PC-9 (cell line): ENCODE data around the gene DFFB. TPM values are rescaled to one million over a fixed set of nuclear protein-coding genes. Genes with fewer than 3 reads are reported as not detected.

ENCODE experiments used
- BruUV-seq: library from RNA; stranded (reverse); fragments of 400-500 nt; replicated peaks from 2 replicates; lab custom pipeline; 2021; lab: Mats Ljungman, UMichigan
- CTCF ChIA-PET: fragments of 300-600 bp; sonication (Branson Sonifier 250); formaldehyde crosslinking; loops from one replicate; lab custom pipeline; 2022; ENCODE audit warnings: antibody characterized with exemption; lab: Charles Lee
- POLR2A ChIA-PET: fragments of 300-600 bp; sonication (Branson Sonifier 250); formaldehyde crosslinking; loops from one replicate; lab custom pipeline; 2022; ENCODE audit warnings: antibody characterized with exemption; ENCODE audit not compliant: unreplicated experiment; lab: Charles Lee
- DNase-seq, 2 experiments: peaks; one replicate each; pipeline versions ENCODE4 v3.0.0 to v3.0.0-alpha.2; 2015 to 2022; ENCODE audit warnings: mixed read lengths in 1 of 2
- H2AFZ ChIP-seq: fragments of 200-600 bp; sonication (generic); 2 replicates; pipeline ENCODE4 v1.8.1; 2017; ENCODE audit warnings: antibody characterized with exemption
- H3F3A ChIP-seq: fragments of 200-600 bp; sonication (generic); 2 replicates; pipeline ENCODE4 v1.8.1; 2017; ENCODE audit warnings: antibody characterized with exemption, mild to moderate bottlenecking, low read depth; ENCODE audit not compliant: insufficient read depth
- H3K27ac ChIP-seq: fragments of 200-600 bp; sonication (generic); 2 replicates; pipeline ENCODE4 v1.6.1; 2016; ENCODE audit warnings: mixed run types
- H3K27me3 ChIP-seq: fragments of 200-600 bp; sonication (generic); 2 replicates; pipeline ENCODE4 v1.6.1; 2016; ENCODE audit warnings: low read depth, mixed run types; ENCODE audit not compliant: insufficient read depth
- H3K36me3 ChIP-seq: fragments of 200-600 bp; sonication (generic); 2 replicates; pipeline ENCODE4 v1.6.1; 2016; ENCODE audit warnings: low read depth, mixed run types
- H3K4me1 ChIP-seq: fragments of 200-600 bp; sonication (generic); replicated peaks from 2 replicates; pipeline ENCODE4 v1.6.1; 2016; ENCODE audit warnings: mixed run types; ENCODE audit not compliant: insufficient read depth
- H3K4me2 ChIP-seq: fragments of 200-600 bp; sonication (generic); 2 replicates; pipeline ENCODE4 v1.6.1; 2017; ENCODE audit warnings: mixed run types
- H3K4me3 ChIP-seq: fragments of 200-600 bp; sonication (generic); 2 replicates; pipeline ENCODE4 v1.6.1; 2016; ENCODE audit warnings: mixed run types
- H3K79me2 ChIP-seq: fragments of 200-600 bp; sonication (generic); 2 replicates; pipeline ENCODE4 v1.6.1; 2017; ENCODE audit warnings: low read depth, mixed run types
- H3K9me2 ChIP-seq: fragments of 200-600 bp; sonication (generic); 2 replicates; pipeline ENCODE4 v1.8.1; 2017; ENCODE audit warnings: mild to moderate bottlenecking; ENCODE audit not compliant: insufficient read depth
- H3K9me3 ChIP-seq: fragments of 200-600 bp; sonication (generic); 2 replicates; pipeline ENCODE4 v1.8.1; 2016; ENCODE audit warnings: low read depth; ENCODE audit not compliant: insufficient read depth
- H4K20me1 ChIP-seq: fragments of 200-600 bp; sonication (generic); 2 replicates; pipeline ENCODE4 v1.8.1; 2017; ENCODE audit not compliant: insufficient read depth
- EZH2 ChIP-seq: fragments of 200-600 bp; sonication (generic); IDR thresholded peaks from 2 replicates; pipeline ENCODE4 v1.8.0; 2017; ENCODE audit warnings: antibody characterized with exemption, low read depth
- intact Hi-C: fragments of 100-400 bp; cut with micrococcal nuclease; formaldehyde crosslinking; loops from one replicate; pipeline ENCODE4 v1.10.0; 2022; ENCODE audit not compliant: unreplicated experiment
- total RNA-seq: library from RNA; stranded (reverse); gene quantifications from 2 replicates; pipeline ENCODE4 v1.2.3, GENCODE V29; 2021
- TF ChIP-seq, protein P1 (sequence below): fragments of 200-600 bp; sonication (generic); conservative IDR thresholded peaks from 2 replicates; pipeline ENCODE4 v1.6.1; 2017; ENCODE audit warnings: mixed run types, antibody characterized with exemption, mild to moderate bottlenecking, moderate library complexity

The DFFB gene
- total RNA-seq, 1 experiment from 2014 or later: 4.7 TPM

- Histone ChIP-seq H3K9me2 (no peaks in the 10 kb centered on the region), H3K4me3 (no peak overlapping the region), H3F3A (peaks cover 3% of the 10 kb centered on the region; the same call in 1 of the 2 replicates), H3K27ac (no peak overlapping the region), H3K79me2 (no peaks in the 10 kb centered on the region), H3K4me1 (no peaks in the 10 kb centered on the region), H3K4me2 (no peak overlapping the region), H3K27me3 (no peaks in the 10 kb centered on the region), H3K9me3 (no peaks in the 10 kb centered on the region), H2AFZ (no peak overlapping the region), H4K20me1 (no peaks in the 10 kb centered on the region), H3K36me3 (no peaks in the 10 kb centered on the region)
- BruUV-seq: no TSS peak
- ChIA-PET POLR2A (no interaction called here), CTCF (no interaction called here)
- intact Hi-C loops: no loop called here
- TF ChIP-seq, protein P1, sequence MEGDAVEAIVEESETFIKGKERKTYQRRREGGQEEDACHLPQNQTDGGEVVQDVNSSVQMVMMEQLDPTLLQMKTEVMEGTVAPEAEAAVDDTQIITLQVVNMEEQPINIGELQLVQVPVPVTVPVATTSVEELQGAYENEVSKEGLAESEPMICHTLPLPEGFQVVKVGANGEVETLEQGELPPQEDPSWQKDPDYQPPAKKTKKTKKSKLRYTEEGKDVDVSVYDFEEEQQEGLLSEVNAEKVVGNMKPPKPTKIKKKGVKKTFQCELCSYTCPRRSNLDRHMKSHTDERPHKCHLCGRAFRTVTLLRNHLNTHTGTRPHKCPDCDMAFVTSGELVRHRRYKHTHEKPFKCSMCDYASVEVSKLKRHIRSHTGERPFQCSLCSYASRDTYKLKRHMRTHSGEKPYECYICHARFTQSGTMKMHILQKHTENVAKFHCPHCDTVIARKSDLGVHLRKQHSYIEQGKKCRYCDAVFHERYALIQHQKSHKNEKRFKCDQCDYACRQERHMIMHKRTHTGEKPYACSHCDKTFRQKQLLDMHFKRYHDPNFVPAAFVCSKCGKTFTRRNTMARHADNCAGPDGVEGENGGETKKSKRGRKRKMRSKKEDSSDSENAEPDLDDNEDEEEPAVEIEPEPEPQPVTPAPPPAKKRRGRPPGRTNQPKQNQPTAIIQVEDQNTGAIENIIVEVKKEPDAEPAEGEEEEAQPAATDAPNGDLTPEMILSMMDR: no peak
- TF ChIP-seq EZH2: no peak
- no peak for DNase-seq
Measured at GRCh38 chr1:3872546-3872945, 15.3 kb downstream of the DFFB start.

DNA sequence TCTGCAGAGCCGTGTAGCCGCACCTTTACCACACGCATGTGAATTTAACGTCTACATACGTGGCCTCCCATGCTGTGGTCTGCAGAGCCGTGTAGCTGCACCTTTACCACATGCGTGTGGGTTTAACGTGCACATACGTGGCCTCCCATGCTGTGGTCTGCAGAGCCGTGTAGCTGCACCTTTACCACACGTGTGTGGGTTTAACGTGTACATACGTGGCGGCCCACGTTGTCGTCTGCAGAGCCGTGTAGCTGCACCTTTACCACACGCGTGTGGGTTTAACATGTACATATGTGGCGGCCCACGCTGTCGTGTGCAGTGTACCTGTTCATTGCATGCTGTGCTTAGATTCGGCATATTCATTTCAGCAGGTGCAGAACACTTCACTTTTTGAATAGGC lies 17.5 kb downstream of the DFFB start:
- no peak overlapping the region for H3K4me3 ChIP-seq
- no peak overlapping the region for H2AFZ ChIP-seq
- peaks cover 3% of the 10 kb centered on the region; the same call in 1 of the 2 replicates for H3F3A ChIP-seq
- H3K4me1 ChIP-seq: no peaks in the 10 kb centered on the region
- CTCF ChIA-PET: no interaction called here
- H4K20me1 ChIP-seq: no peaks in the 10 kb centered on the region
- H3K9me3 ChIP-seq: no peaks in the 10 kb centered on the region
- H3K36me3 ChIP-seq: no peaks in the 10 kb centered on the region
- intact Hi-C loops: no loop called here
- DNase-seq: no peak
- no peaks in the 10 kb centered on the region for H3K27me3 ChIP-seq
- no peaks in the 10 kb centered on the region for H3K9me2 ChIP-seq
- no peak for TF ChIP-seq EZH2
- TF ChIP-seq, protein P1: no peak
- POLR2A ChIA-PET: no interaction called here
- no peak overlapping the region for H3K27ac ChIP-seq
- no peaks in the 10 kb centered on the region for H3K79me2 ChIP-seq
- no TSS peak for BruUV-seq
- no peak overlapping the region for H3K4me2 ChIP-seq

- no peaks in the 10 kb centered on the region for H3K27me3 ChIP-seq
- no peak overlapping the region for H3K27ac ChIP-seq
- TF ChIP-seq, protein P1: no peak
- no peak for TF ChIP-seq EZH2
- no peaks in the 10 kb centered on the region for H3K79me2 ChIP-seq
- ChIA-PET CTCF (no interaction called here), POLR2A (no interaction called here)
- no peaks in the 10 kb centered on the region for H3K36me3 ChIP-seq
- intact Hi-C loops: no loop called here
- DNase-seq: no peak
- peaks cover 3% of the 10 kb centered on the region; the same call in 1 of the 2 replicates for H3F3A ChIP-seq
- H3K4me2 ChIP-seq: no peak overlapping the region
- H3K9me3 ChIP-seq: no peaks in the 10 kb centered on the region
- H2AFZ ChIP-seq: no peak overlapping the region
- H3K9me2 ChIP-seq: no peaks in the 10 kb centered on the region
- no peaks in the 10 kb centered on the region for H3K4me1 ChIP-seq
- no TSS peak for BruUV-seq
- no peak overlapping the region for H3K4me3 ChIP-seq
- no peaks in the 10 kb centered on the region for H4K20me1 ChIP-seq
Measured at GRCh38 chr1:3876716-3877115, 19.4 kb downstream of the DFFB start.
